COLO668 (cell line): ENCODE data around the gene PRX.
"Not testable (repeated sequence)": the region's sequence is repeated elsewhere in the genome, so short reads cannot be mapped to it uniquely, and the experiment has no call there.

Experiments used
- DNase-seq: peaks from one replicate; lab custom pipeline; 2025; ENCODE audit not compliant: unreplicated experiment; lab: John Stamatoyannopoulos, UW

PRX gene, protein sequence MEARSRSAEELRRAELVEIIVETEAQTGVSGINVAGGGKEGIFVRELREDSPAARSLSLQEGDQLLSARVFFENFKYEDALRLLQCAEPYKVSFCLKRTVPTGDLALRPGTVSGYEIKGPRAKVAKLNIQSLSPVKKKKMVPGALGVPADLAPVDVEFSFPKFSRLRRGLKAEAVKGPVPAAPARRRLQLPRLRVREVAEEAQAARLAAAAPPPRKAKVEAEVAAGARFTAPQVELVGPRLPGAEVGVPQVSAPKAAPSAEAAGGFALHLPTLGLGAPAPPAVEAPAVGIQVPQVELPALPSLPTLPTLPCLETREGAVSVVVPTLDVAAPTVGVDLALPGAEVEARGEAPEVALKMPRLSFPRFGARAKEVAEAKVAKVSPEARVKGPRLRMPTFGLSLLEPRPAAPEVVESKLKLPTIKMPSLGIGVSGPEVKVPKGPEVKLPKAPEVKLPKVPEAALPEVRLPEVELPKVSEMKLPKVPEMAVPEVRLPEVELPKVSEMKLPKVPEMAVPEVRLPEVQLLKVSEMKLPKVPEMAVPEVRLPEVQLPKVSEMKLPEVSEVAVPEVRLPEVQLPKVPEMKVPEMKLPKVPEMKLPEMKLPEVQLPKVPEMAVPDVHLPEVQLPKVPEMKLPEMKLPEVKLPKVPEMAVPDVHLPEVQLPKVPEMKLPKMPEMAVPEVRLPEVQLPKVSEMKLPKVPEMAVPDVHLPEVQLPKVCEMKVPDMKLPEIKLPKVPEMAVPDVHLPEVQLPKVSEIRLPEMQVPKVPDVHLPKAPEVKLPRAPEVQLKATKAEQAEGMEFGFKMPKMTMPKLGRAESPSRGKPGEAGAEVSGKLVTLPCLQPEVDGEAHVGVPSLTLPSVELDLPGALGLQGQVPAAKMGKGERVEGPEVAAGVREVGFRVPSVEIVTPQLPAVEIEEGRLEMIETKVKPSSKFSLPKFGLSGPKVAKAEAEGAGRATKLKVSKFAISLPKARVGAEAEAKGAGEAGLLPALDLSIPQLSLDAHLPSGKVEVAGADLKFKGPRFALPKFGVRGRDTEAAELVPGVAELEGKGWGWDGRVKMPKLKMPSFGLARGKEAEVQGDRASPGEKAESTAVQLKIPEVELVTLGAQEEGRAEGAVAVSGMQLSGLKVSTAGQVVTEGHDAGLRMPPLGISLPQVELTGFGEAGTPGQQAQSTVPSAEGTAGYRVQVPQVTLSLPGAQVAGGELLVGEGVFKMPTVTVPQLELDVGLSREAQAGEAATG (N-terminal part only)

DNA sequence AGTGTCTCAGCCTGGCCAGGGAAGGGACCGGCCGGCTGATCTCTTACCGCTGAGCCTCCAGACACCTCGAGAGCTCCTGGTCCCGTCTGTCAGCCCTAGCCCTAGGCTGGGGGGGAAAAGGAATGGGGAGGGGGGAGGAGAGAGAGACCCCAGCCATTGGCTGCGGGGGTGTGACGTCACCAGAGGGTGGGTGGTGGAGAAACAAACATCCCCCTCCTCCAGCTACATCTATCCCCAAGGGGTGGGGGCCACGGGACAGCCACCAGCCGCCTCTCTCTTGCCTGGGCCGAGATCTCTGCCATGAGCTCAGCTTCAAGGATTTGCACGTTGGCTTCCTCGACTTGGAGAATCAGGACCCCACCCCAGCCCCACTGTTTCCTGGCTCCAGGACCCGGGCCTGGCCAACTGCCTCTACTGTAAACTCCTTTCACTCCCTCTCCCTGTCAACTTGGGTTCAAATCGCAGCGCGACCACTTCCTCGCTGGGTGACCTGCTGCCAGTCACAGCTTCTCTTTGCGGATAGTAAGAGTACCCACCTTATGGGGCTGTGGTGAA lies at the start of gene PRX:
TSS of gene PRX (minus strand) at position 88 of the 555 bp plus-strand sequence. CDS start 5,446 bp downstream, outside the sequence.
- DNase-seq: no peak

DNA sequence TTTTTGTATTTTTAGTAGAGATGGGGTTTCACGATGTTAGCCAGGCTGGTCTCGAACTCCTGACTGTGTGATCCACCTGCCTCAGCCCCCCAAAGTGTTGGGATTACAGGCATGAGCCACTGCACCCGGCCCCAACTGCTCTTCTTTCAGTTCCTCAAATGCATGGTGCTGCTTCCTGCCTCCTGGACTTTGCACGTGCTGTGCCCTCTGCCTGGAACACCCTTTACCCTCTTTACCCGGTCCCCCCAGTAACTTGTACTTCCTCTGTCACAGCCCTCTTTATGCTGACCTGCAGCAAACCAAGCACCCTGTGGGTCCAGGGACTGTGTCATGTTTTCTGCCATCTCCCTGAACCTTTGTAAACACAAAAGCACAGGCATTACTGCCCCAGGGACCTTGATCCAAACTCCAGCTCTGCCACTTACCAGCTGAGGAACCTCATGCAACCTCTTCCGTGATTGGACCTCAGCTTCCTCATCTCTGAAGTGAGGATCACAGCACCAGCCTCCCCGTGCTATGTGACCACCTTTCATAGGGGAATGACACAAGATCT lies 48.6 kb upstream of the PRX start:
- DNase-seq: no peak

DNA sequence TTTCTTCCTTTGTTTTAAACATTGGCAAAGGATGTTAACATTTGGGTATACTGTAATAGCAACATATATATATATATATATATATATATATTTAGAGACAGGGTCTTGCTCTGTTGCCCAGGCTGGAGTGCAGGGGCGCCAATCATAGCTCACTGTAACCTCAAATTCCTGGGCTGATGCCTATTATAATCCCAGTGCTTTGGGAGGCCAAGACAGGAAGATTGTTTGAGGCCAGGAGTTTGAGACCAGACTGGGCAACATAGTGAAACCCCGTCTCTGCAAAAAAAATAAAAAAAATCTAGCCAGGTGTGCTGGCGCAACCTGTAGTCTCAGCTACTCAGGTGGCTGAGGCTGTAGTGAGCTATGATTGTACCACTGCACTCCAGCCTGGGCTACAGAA lies 47.0 kb upstream of the PRX start:
- DNase-seq: no peak

DNA sequence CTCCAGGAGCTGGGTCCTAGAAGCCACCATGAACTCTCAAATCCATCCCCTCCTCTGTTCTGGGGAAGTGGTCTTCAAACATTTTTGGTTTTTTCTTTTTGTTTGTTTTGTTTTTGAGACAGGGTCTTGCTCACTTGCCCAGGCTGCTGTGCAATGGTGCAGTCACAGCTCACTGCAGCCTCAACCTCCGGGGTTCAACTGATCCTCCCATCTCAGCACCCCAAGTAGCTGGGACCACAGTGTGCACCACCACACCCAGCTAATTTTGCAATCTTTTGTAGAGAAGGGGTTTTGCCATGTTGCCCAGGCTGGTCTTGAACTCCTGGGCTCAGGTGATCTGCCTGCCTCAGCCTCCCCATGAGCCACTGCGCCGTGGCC lies 45.4 kb upstream of the PRX start:
- DNase-seq: no peak

DNA sequence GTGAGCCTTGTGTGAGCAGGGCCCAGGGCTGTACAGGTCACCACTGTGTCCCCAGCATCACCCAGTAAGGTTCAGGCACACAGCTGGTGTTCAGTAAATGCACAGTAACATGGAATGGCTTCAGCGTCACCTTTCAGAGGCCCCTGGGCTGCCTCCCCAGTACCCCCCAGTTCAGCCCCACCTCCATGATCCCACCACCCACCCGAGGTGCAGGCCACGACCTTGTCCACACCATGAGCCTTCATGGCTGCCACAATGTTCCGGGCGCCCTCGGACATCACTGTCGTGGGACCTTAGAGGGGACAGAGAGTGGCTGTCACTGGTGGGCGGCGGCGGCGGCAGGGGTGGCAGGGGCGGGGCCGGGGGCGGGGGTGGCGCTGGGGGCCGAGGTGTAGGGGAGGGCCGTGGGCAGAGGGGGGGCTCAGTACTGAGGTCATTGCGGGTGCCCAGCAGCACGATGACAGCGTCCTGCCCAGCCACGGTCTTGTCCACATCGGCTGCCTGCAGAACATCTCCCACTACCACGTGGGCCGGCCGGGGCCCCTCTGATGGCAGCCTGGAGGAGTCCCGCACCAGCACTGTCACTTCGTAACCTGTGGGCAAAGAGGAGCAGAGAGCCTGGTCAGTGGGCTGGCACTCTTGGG lies 44.9 kb upstream of the PRX start:
- DNase-seq: no peak

DNA sequence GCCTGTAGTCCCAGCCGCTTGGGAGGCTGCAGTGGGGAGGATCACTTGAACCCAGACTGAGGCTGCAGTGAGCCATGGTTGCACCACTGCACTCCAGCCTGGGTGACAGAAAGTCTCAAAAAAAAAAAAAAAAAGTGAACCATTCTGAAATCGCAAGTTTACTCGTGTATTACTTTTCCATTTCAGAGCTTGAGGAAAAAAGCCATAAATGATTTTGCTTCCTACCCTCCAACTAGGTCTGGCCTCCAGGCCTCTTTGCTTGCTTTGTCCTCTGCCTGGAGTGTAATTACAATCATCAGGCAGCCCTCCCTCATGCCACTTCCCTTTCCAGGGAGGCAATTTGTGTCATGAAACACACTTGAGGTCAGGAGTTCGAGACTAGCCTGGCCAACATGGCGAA lies 43.9 kb upstream of the PRX start:
- no peak for DNase-seq

DNA sequence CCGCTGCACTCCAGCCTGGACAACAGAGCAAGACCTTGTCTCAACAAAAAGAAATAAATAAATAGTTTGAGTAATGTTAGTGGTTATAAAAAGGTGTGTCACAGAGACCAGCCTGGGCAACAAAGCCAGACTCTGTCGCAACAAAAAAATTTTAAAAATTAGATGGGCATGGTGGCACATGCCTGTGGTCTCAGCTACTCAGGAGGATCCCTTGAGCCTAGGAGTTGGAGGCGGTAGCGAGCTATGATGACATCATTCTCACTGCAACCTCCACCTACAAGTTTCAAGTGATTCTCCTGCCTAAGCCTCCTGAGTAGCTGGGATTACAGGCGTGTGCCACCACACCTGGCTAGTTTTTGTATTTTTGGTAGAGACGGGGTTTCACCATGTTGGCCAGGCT lies 40.8 kb upstream of the PRX start:
- DNase-seq: not testable (repeated sequence)

DNA sequence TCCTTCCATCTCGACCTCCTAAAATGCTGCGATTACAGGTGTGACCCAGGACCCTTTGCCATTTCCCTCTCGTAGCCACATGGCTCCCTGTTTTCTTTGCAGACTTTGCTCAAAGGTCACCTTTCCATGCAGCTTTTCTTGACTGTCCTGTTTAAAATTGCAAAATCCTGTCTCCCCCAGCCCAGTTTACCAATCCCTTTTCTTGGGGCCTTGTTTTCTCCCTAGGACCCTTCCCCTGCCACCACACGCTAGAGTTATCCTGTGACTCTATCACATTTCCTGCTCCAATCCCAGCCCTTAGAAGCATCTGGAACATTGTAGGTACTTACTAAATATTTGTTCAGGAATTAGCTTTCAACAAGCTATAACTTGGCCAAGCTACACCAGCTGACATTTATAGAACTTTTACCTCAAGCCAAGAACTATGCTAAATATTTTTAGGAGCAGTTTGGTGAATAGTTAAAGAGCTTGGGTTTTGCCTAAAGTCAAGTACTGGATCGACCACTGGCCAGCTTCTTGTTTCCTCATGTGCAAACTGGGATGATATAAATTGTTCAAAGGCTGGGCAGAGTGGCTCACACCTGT lies 40.1 kb upstream of the PRX start:
- DNase-seq: no peak

DNA sequence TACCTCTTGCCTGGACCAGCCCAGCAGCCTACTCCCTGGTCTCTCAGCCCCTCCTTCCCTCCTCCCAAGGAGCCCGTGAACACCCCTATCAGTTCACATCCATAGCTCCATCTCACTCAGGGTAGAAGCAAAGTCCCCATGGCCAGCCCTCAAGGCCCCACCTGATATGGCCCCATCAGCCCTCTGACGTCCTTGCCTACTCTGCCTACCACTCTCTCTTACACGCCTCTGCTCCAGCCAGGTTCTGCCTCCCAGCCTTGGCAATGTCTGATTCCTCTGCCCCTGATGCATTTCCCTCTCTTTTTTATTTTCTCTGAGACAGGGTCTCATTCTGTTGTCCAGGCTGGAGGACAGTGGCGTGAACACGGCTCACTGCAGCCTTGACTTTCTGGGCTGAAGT lies 38.8 kb upstream of the PRX start:
- DNase-seq: no peak

DNA sequence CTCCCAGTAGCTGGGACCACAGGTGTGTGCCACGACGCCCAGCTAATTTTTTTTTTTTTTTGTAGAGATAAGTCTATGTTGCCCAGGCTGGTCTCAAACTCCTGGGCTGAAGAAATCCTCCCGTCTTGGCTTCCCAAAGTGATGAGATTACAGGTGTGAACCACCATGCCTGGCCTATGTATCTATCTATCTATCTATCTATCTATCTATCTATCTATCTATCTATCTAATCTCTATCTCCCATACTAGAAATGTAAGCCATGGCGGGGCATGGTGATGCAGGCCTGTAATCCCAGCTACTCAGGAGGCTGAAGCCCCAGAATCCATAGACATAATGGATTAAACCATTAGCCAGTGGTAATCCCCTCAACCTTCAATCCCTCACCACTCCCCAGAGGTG lies 37.5 kb upstream of the PRX start:
- no peak for DNase-seq

DNA sequence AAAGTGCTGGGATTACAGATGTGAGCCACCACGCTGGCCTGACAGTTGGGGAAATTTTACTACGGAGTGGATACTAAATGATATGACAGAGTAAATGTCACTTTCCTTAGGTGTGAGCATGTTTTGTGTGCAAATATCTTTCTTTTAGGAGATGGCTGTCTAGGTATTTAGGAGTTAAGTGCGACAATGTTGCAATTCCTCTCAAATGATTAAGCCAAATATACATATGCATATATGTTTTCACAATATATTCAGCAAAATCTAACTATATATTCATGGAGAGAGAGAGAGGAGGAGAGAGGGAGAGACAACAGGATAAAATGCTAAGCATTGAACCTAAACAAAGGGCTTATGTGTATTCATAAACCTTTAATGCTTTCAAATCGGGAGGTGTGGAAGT lies 36.3 kb upstream of the PRX start:
- no peak for DNase-seq

DNA sequence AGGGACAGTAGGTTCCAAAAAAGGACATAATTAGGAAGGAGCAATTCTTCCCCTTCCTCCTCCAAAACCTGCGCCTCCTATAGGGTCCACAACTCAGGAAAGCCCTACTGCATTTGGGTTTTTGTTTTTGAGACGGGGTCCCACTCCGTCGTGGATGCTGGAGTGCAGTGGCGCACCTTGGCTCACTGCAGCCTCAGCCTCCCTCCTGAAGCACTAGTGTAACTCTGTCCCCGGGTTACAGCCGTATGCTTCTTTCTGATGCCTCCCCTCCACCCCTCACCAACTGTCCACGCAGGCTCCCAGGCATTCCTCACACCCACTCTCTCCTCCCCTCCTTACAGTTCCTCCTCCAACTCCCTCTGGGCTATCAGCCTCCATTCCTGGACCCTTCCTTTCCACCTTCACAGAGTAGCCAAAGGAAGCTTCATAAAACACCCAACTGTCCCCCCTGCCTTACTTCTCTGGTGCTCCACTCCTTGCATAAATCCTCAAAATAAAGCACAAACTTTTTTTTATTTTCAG lies 33.1 kb upstream of the PRX start:
- no peak for DNase-seq

DNA sequence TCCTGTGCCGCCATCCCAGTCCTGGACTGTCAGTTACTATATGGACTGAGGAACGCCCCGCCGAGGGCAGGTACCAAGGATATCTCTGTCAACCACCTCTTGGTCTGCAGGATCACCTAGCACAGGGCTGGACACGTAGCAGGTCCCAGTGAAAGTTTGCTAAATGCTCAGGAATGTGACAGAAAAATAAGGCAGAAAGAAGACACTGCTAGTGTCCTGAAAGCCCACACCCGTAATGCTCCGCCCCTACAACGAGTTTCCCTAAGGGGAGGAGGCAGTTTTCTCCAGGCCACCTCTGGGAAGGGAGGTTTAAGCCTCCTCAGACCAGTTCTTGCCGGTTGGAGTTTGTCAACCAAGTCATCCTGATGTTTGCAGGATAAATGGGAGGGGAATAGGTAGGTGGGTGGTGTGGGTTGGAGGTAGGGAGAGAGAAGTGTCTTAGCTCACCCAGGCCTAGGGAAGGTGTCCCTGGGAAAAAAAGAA lies 32.6 kb upstream of the PRX start:
- DNase-seq: no peak

DNA sequence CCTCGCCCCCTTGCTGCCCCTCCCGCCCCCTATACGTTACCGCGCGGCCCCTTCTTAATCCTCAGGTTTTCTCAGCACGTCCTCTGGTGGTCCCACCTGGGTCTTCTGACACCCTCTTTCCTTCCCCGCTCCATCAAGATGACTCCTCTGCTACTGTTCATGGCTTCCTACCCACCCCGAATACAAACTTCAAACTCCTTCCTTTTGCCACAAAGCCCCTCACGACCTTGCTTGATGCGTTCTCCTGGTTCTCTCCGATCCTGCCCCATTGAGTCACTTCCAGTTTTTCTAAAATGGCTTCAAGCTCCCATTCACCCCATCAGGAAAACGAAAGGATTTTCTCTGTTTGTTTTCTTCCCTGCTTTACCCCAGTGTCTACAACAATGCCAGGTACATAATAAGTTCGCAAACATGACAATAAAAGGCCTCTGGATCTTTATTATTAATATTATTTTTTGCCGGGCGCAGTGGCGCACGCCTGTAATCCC lies 31.7 kb upstream of the PRX start:
- DNase-seq: no peak

DNA sequence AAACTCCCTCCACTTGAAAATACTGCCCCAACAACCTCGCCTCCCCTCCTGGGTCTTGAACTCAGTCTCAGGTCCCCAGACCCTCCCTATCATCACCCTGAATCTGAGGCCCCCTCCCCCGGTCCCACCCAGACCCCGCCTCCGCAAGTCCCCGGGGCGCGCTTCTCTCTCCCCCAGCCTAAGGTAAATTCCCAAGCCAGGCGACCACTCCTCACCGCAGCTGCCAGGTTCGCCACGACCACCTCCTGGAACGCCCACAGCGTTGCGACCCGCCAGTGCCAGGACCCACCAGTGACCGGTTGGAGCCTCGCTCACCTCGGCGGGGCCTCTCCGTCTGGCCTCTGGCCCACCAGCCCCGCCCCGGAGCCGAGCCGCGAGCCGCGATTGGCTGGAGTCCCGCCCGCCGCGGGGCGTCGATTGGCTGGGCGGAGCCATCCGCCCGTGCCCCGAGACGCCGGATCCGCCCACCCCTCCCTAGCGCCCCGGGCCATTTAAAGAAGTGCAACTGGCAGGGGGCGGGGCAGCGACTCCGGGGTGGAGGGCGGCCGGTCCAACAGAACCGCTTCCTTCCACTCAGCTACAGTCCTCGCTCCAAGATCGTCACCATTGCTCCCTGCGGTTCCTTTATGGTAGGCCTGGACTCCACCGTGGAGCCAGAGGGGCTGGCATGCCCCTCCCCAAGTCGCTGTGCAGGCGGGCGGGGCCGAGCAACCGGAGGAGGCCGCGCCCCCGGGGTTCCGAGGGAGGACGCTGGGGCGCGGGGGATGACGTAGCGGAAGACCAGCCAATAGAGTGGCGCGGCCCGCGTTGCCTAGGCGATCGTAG lies 31.0 kb upstream of the PRX start, which contains the start of gene SERTAD3:
TSS of gene SERTAD3 (minus strand) at position 336 of the 825 bp plus-strand sequence. CDS start 2,255 bp downstream, outside the sequence.
- DNase-seq: peak; percentile 97

DNA sequence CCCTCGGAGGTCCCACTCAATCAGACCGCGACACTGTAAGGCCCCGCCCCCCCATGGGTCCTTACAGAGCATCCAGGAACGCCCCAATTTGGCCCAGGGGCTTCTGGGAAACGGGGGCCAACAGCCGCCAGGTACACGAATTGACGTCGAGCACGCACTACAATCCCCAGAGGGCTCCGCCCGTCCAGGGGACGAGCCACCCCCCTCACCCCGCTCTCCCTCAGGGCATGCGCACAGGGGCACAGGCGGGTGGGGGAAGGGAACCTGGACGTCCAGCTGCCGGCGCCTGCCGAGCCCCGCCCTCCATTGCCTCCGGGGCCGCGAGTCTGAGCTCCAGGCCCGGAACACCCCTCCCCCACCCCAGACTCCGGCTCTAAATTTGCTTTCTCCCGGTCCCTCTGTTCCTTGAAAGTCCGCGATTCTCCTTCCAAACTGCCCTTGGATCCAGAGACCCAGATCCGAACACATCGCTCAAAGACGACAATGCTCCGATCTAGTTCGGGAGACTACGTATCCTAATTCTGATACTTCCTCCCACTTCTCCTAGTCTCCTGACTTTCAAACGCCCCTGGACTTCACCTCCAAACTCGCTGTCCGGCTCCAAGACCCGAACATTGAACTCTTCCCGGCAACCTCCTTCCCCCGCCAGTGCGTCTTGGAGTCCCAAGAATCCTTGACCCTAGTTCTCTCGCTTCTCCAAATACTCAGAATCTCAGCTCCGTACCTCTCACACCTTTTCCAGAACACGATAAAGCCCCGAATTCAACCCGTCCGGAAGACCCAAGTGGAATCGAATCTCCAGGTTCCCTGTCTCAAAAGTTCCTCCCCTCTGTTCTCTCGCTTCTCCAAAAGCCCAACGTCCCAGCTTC lies 30.2 kb upstream of the PRX start:
- DNase-seq: peak; percentile 99

DNA sequence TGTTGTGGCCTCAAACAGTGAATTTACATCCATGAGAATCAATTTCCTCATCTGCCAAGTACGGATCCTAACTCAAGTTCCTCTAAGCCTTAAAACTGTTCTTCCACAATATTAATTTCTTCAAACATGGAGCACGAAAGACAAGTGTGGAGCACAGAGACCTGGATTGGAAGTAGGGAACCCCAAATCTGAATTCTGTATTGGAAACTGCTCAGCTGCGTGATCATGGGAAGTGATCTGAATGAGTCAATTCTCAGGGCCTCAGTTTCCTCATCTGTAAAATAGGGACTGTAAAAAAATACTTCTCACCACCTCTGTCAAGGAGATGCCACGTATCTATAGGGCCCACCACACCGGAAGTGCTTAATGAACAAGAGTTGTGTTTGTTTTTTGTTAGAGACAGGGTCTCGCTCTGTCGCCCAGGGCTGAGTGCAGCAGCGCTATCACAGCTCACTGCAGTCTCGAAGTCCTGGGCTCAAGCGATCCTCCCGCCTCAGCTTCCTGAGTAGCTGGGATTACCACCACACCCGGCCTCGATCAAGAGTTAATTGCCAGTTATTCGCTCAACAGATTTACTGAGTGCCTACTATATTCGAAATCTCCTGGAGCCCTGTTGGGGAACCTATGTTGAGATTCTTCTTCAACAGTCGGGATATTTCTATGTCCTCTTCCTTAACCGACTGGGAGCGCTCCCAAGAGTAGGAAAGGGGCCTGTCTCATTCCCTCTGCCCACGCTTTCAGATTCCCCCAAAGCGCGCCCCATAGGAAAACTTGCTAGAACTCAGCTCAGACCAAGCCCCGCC lies 29.4 kb upstream of the PRX start:
- DNase-seq: no peak
